Loucy (cell line): Measurements from ENCODE around the gene SENP3.

Experiments used
- H2AFZ ChIP-seq: fragments of 200-600 bp; sonication (generic); 2 replicates; pipeline ENCODE4 v1.6.0; 2016; ENCODE audit warnings: antibody characterized with exemption, mild to moderate bottlenecking, low read length, moderate library complexity
- H3F3A ChIP-seq: fragments of 200-600 bp; 2 replicates; pipeline ENCODE4 v1.6.0; 2016; ENCODE audit warnings: antibody characterized with exemption, low read depth, mild to moderate bottlenecking
- H3K27me3 ChIP-seq: fragments of 200-600 bp; sonication (generic); 2 replicates; pipeline ENCODE4 v1.6.1; 2014; ENCODE audit warnings: low read length, mild to moderate bottlenecking; ENCODE audit not compliant: insufficient read depth, poor library complexity, severe bottlenecking
- H3K36me3 ChIP-seq: fragments of 200-600 bp; sonication (generic); 2 replicates; pipeline ENCODE4 v1.6.1; 2016; ENCODE audit warnings: low read length; ENCODE audit not compliant: insufficient read depth
- H3K4me1 ChIP-seq: fragments of 200-600 bp; sonication (generic); 2 replicates; pipeline ENCODE4 v1.5.1; 2014; ENCODE audit warnings: low read length, mild to moderate bottlenecking; ENCODE audit not compliant: insufficient read depth, poor library complexity, severe bottlenecking
- H3K4me2 ChIP-seq: fragments of 200-600 bp; sonication (generic); 2 replicates; pipeline ENCODE4 v1.6.0; 2014; ENCODE audit warnings: antibody characterized with exemption, low read length, low read depth, mild to moderate bottlenecking; ENCODE audit not compliant: poor library complexity, severe bottlenecking
- H3K4me3 ChIP-seq: fragments of 200-600 bp; sonication (generic); 2 replicates; pipeline ENCODE4 v1.5.1; 2014; ENCODE audit warnings: low read length, mild to moderate bottlenecking, mixed read lengths; ENCODE audit not compliant: poor library complexity, severe bottlenecking
- H3K79me2 ChIP-seq: fragments of 200-600 bp; sonication (generic); 2 replicates; pipeline ENCODE4 v1.6.1; 2014; ENCODE audit warnings: low read length; ENCODE audit not compliant: insufficient read depth
- H3K9ac ChIP-seq: fragments of 200-600 bp; sonication (generic); 2 replicates; pipeline ENCODE4 v1.6.0; 2014; ENCODE audit warnings: mild to moderate bottlenecking, low read depth, low read length, moderate library complexity; ENCODE audit not compliant: poor library complexity, severe bottlenecking
- H3K9me2 ChIP-seq: fragments of 200-600 bp; sonication (generic); replicated peaks from 2 replicates; pipeline ENCODE4 v1.6.1; 2016; ENCODE audit warnings: low read depth, low read length, mixed read lengths
- H3K9me3 ChIP-seq: fragments of 200-600 bp; sonication (generic); 2 replicates; pipeline ENCODE4 v1.6.1; 2014; ENCODE audit warnings: mild to moderate bottlenecking, antibody characterized with exemption, low read length, low read depth; ENCODE audit not compliant: insufficient read depth
- H4K20me1 ChIP-seq: fragments of 200-600 bp; sonication (generic); 2 replicates; pipeline ENCODE4 v1.6.0; 2014; ENCODE audit warnings: antibody characterized with exemption, low read length, mild to moderate bottlenecking; ENCODE audit not compliant: insufficient read depth, poor library complexity, severe bottlenecking
- CTCF ChIP-seq: fragments of 200-600 bp; sonication (generic); conservative IDR thresholded peaks from 2 replicates; pipeline ENCODE4 v1.5.1; 2014; ENCODE audit warnings: mild to moderate bottlenecking, antibody characterized with exemption, low read length
- EZH2phosphoT487 ChIP-seq: fragments of 200-600 bp; IDR thresholded peaks from 2 replicates; pipeline ENCODE4 v1.6.1; 2018; ENCODE audit warnings: antibody characterized with exemption, mild to moderate bottlenecking, moderate library complexity, borderline replicate concordance

The SENP3 gene

GRCh38 chr17:7557775-7558543, 3.8 kb upstream of the SENP3 start:
- no peak overlapping the region for H3K9ac ChIP-seq
- H3K4me1 ChIP-seq, result peaks cover 5% of the 10 kb centered on the region
- H3K9me2 ChIP-seq, result no peaks in the 10 kb centered on the region
- no peaks in the 10 kb centered on the region for H3K36me3 ChIP-seq
- H3K27me3 ChIP-seq, result no peaks in the 10 kb centered on the region
- H3K79me2 ChIP-seq, result peaks cover 12% of the 10 kb centered on the region
- no peak overlapping the region for H3K4me2 ChIP-seq
- 0 out of 2 replicates have a peak, but pooled peaks cover 4% of the 10 kb centered on the region for H3F3A ChIP-seq
- no peak overlapping the region for H3K4me3 ChIP-seq
- no peaks in the 10 kb centered on the region for H3K9me3 ChIP-seq
- peaks cover 7% of the 10 kb centered on the region for H4K20me1 ChIP-seq
- TF ChIP-seq CTCF (no peak), EZH2phosphoT487 (no peak)
- H2AFZ ChIP-seq, result no peak overlapping the region

GRCh38 chr17:7558544-7559319, 3.0 kb upstream of the SENP3 start, which contains the start of gene TNFSF13:
TSS of gene TNFSF13 (plus strand) at chr17:7558750. CDS start at chr17:7559040, 290 bp downstream.
- H2AFZ ChIP-seq, result no peak within 1 kb of the TSS
- no peaks in the 10 kb centered on the region for H3K9me2 ChIP-seq

More at GRCh38 chr17:7558544-7559319, 3.0 kb upstream of the SENP3 start, which contains the start of gene TNFSF13:
- no peaks in the 10 kb centered on the region for H3K36me3 ChIP-seq
- peaks cover 20% of the 10 kb centered on the region for H3K79me2 ChIP-seq
- H3K4me1 ChIP-seq, result peaks cover 7% of the 10 kb centered on the region
- 0 out of 2 replicates have a peak, but pooled peaks cover 4% of the 10 kb centered on the region for H3F3A ChIP-seq
- no peaks in the 10 kb centered on the region for H3K9me3 ChIP-seq
- peaks cover 7% of the 10 kb centered on the region for H4K20me1 ChIP-seq
- H3K4me2 ChIP-seq, result no peak within 1 kb of the TSS
- TF ChIP-seq EZH2phosphoT487 (no peak), CTCF (no peak)
- no peak within 1 kb of the TSS for H3K4me3 ChIP-seq
- no peak within 1 kb of the TSS for H3K9ac ChIP-seq
- H3K27me3 ChIP-seq, result no peaks in the 10 kb centered on the region
